Bronchial epithelial cell (primary cell): ENCODE results near the gene GABRA4. TPM values are rescaled to one million over a fixed set of nuclear protein-coding genes. Genes with fewer than 3 reads are reported as not detected.

ENCODE experiments used
- DNase-seq: peaks from one replicate; pipeline ENCODE4 v3.0.0-alpha.2; 2010; ENCODE audit warnings: low read depth
- FAIRE-seq: peaks from 2 replicates; lab custom pipeline; 2011; peaks lifted over from hg19 to GRCh38; lab: Jason Lieb, UNC
- H3K27me3 ChIP-seq: 2 replicates; pipeline ENCODE4 v1.5.1; 2011; ENCODE audit warnings: low read length; ENCODE audit not compliant: control insufficient read depth, insufficient read depth
- H3K36me3 ChIP-seq: 2 replicates; pipeline ENCODE4 v1.5.1; 2011; ENCODE audit warnings: low read length; ENCODE audit not compliant: control insufficient read depth, insufficient read depth
- H3K4me3 ChIP-seq: 2 replicates; pipeline ENCODE4 v1.5.1; 2011; ENCODE audit warnings: mild to moderate bottlenecking, low read depth, low read length, control low read depth
- total RNA-seq: library from RNA; depleted of rRNA; stranded (reverse); fragments of >200 nt; gene quantifications from 2 replicates; pipeline ENCODE4 v1.2.1, GENCODE V29; 2014
- TF ChIP-seq, protein P1 (sequence below): IDR thresholded peaks from 2 replicates; pipeline ENCODE4 v1.5.1; 2011; ENCODE audit warnings: mild to moderate bottlenecking, moderate library complexity, low read length, control low read depth, inconsistent platforms; ENCODE audit not compliant: insufficient read depth, severe bottlenecking

The GABRA4 gene
- total RNA-seq, 1 donor from 2014 or later, result not detected

DNA sequence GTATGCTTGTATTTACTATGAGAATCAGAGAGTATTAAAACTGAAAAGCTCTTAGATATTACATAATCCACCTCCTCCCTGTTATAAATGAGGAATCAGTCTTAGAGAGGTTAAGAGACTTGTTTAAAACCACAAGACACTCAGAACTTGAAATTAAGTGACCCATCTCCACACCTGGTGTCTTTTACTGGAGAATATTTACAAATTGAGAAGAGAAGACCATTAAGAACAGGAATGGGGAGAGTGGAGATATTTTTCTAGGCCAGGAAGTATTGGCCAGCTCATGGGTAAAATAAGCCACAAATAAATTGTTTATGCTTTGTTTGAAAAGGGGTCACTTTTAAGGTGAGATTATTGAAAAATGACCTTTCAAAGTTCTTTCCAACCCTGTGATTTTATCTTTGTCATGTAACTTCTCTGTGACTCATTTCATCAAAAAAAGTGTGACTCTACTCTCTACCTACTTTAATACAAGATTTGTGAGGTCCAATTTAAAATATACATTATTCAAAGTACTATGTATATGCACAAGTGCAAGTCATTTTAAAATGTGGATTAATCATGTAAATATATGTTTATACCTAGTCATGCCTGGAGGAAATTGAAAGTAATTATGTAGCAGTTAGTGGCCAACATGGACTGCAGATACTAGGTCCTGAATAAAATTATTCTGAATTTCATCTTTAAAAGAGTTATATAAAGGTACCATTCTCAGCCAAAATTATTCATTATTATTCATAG lies 68.4 kb downstream of the GABRA4 start:
- DNase-seq (no peak), FAIRE-seq (no peak)
- Histone ChIP-seq H3K36me3 (no peaks in the 10 kb centered on the region), H3K4me3 (no peak overlapping the region), H3K27me3 (no peaks in the 10 kb centered on the region)
- TF ChIP-seq, protein P1, sequence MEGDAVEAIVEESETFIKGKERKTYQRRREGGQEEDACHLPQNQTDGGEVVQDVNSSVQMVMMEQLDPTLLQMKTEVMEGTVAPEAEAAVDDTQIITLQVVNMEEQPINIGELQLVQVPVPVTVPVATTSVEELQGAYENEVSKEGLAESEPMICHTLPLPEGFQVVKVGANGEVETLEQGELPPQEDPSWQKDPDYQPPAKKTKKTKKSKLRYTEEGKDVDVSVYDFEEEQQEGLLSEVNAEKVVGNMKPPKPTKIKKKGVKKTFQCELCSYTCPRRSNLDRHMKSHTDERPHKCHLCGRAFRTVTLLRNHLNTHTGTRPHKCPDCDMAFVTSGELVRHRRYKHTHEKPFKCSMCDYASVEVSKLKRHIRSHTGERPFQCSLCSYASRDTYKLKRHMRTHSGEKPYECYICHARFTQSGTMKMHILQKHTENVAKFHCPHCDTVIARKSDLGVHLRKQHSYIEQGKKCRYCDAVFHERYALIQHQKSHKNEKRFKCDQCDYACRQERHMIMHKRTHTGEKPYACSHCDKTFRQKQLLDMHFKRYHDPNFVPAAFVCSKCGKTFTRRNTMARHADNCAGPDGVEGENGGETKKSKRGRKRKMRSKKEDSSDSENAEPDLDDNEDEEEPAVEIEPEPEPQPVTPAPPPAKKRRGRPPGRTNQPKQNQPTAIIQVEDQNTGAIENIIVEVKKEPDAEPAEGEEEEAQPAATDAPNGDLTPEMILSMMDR, result no peak

DNA sequence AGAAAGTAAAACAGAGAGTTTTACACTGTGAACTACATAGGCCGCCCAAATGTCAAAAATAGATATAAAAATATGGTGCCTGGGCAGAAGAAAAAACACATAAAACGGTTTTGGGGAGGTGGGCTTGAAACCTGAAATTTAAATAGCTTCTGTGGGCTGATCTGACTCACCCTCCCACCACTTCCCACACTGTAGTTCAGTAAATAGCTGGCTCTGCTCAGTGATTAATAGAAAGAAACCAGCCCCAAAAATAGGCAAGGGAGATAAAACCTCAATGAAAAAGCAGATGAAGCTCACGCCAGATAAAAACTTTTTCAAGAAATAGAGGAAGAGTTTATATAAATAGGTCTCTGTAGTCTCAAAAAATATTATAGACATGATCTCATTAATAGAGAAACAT lies 71.2 kb downstream of the GABRA4 start:
- H3K27me3 ChIP-seq, result no peaks in the 10 kb centered on the region
- H3K4me3 ChIP-seq, result no peak overlapping the region
- TF ChIP-seq, protein P1, result no peak
- no peak for FAIRE-seq
- no peak for DNase-seq
- no peaks in the 10 kb centered on the region for H3K36me3 ChIP-seq

DNA sequence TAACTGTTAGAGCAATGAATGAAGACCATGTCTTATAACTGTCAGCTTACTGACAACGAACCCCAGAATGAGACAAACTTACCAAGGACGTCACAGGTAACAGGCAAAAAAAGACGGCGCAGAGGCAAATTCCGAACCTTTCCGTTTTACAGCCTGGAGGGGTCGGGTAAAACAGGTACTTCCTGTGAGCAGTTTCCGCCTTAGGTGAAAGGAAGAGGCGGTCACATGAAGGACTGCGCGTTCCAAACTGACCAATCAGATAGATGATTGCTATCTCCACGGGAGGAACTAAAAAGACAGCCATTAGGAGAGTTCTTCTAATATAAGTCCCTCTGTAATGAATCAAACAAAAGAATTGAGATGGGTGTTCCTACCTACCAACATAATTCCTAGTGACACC lies 84.3 kb downstream of the GABRA4 start, which contains the start of gene COX7B2:
COX7B2 (minus strand) TSS at position 168 of the 400 bp plus-strand sequence. CDS start 174,053 bp downstream, outside the sequence.
- TF ChIP-seq, protein P1, result no peak
- FAIRE-seq, result no peak
- Histone ChIP-seq H3K36me3 (no peaks in the 10 kb centered on the region), H3K27me3 (no peaks in the 10 kb centered on the region), H3K4me3 (no peak within 1 kb of the TSS)
- DNase-seq, result no peak

DNA sequence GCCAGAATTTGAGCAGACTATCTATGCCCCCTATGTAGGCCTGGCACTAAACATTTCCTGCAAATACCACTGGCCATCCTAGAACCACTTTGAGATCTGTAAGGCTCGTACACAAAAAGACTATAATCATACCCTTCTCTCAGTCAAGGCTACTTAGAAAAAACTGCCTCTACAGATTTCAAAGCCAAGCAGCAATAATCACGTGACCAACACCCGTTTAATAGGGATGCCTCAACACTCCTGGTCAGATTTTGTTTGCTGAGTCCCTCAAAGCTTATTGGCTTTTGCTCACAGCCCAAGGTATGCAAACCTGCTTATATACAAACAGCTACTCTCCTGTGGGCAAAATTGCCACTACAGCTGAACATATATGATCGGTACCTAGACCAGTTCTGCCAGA lies 85.2 kb downstream of the GABRA4 start:
- TF ChIP-seq, protein P1, result no peak
- no peak overlapping the region for H3K4me3 ChIP-seq
- no peaks in the 10 kb centered on the region for H3K36me3 ChIP-seq
- FAIRE-seq, result no peak
- no peaks in the 10 kb centered on the region for H3K27me3 ChIP-seq
- no peak for DNase-seq

DNA sequence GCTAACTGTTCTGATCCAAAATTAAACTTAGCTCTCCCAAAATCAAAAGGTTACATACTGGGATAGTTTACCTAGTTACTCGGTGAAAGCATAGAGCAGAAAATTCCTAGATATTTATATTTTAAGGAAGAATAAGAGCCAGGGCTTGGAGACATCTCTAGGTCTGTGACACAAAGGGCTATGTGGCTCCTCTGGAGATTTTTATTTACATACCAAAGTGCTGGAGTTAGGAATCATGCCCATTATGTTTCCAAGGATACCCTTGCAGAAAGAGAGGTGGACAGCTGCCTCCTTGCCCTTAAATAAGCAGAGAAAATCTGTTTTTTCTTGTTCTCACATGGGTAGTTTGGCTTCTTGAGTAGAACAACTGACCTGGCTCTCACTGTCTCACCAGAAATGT lies 93.3 kb downstream of the GABRA4 start:
- TF ChIP-seq, protein P1, result no peak
- no peak for FAIRE-seq

More for the DNA sequence above, 93.3 kb downstream of the GABRA4 start:
- Histone ChIP-seq H3K27me3 (no peaks in the 10 kb centered on the region), H3K36me3 (no peaks in the 10 kb centered on the region), H3K4me3 (no peak overlapping the region)
- no peak for DNase-seq
